Panc1 (cell line): ENCODE data around the gene BEGAIN. TPM values are rescaled to one million over a fixed set of nuclear protein-coding genes. Genes with fewer than 3 reads are reported as not detected.

Source experiments
- ATAC-seq: fragments of 200-7000 bp; cut with Tn5 transposase; 2 replicates; pipeline ENCODE4 v1.9.1; 2020; ENCODE audit warnings: mild to moderate bottlenecking, moderate library complexity
- BruUV-seq: library from RNA; stranded (reverse); fragments of 400-500 nt; replicated peaks from 2 replicates; lab custom pipeline; 2021; lab: Mats Ljungman, UMichigan
- CTCF ChIA-PET: fragments of 300-600 bp; sonication (Branson Sonifier 250); formaldehyde crosslinking; loops from one replicate; lab custom pipeline; 2022; ENCODE audit warnings: antibody characterized with exemption; lab: Charles Lee
- POLR2A ChIA-PET: fragments of 300-600 bp; sonication (Branson Sonifier 250); formaldehyde crosslinking; loops from one replicate; lab custom pipeline; 2022; ENCODE audit warnings: antibody characterized with exemption; lab: Charles Lee
- DNase-seq: peaks from one replicate; pipeline ENCODE4 v3.0.0-alpha.2; 2010; ENCODE audit warnings: low read depth, low spot score
- H3K27ac ChIP-seq: 2 replicates; pipeline ENCODE4 v1.5.1; 2011; ENCODE audit warnings: mild to moderate bottlenecking, low read length, inconsistent platforms
- H3K27me3 ChIP-seq: fragments of 200-500 bp; sonication (Bioruptor generic); 2 replicates; pipeline ENCODE4 v1.6.0; 2014; ENCODE audit warnings: low read length, inconsistent platforms; ENCODE audit not compliant: control insufficient read depth, insufficient read depth
- H3K36me3 ChIP-seq: fragments of 200-500 bp; sonication (Bioruptor generic); 2 replicates; pipeline ENCODE4 v1.5.1; 2014; ENCODE audit warnings: inconsistent platforms, mild to moderate bottlenecking, low read length, moderate library complexity; ENCODE audit not compliant: control insufficient read depth, insufficient read depth
- H3K4me1 ChIP-seq: 2 replicates; pipeline ENCODE4 v1.5.1; 2011; ENCODE audit warnings: inconsistent platforms, mild to moderate bottlenecking, low read length, moderate library complexity; ENCODE audit not compliant: control insufficient read depth, insufficient read depth
- H3K4me3 ChIP-seq, 2 experiments: 2 replicates each; pipeline ENCODE4 v1.5.1; 2011 to 2012; ENCODE audit warnings: low read depth in 2 of 2, low read length in 2 of 2, mild to moderate bottlenecking in 2 of 2, inconsistent platforms in 1 of 2, moderate library complexity in 1 of 2
- H3K9me3 ChIP-seq: fragments of 200-500 bp; sonication (Bioruptor generic); 2 replicates; pipeline ENCODE4 v1.5.1; 2014; ENCODE audit warnings: low read depth, mild to moderate bottlenecking, inconsistent platforms, low read length, moderate library complexity; ENCODE audit not compliant: control insufficient read depth, insufficient read depth
- POLR2AphosphoS5 ChIP-seq: IDR thresholded peaks from 2 replicates; pipeline ENCODE4 v1.6.1; 2012; ENCODE audit warnings: mild to moderate bottlenecking, low read depth, low read length, moderate library complexity
- REST ChIP-seq, 2 experiments: IDR thresholded peaks; 2 replicates each; pipeline ENCODE4 v1.6.1; 2011 to 2012; ENCODE audit warnings: low read depth in 2 of 2, control low read depth in 1 of 2, low read length in 1 of 2, mild to moderate bottlenecking in 1 of 2, moderate library complexity in 1 of 2; ENCODE audit not compliant: insufficient read depth in 1 of 2
- SIN3A ChIP-seq: IDR thresholded peaks from 2 replicates; pipeline ENCODE4 v1.6.1; 2012; ENCODE audit warnings: low read depth, mild to moderate bottlenecking, low read length, moderate library complexity, borderline replicate concordance; ENCODE audit not compliant: insufficient read depth
- TCF7L2 ChIP-seq: IDR thresholded peaks from 2 replicates; pipeline ENCODE4 v1.6.1; 2011; ENCODE audit warnings: mild to moderate bottlenecking, low read depth, low read length, inconsistent platforms
- in situ Hi-C: cut with HindIII; loops from 2 replicates; pipeline ENCODE4 v1.10.0; 2016; ENCODE audit warnings: low sequenced_read_pairs, low pct_unique_long_range_greater_than_20kb
- intact Hi-C: fragments of 100-400 bp; cut with micrococcal nuclease; formaldehyde crosslinking; loops from one replicate; pipeline ENCODE4 v1.10.0; 2022; ENCODE audit not compliant: unreplicated experiment
- total RNA-seq: library from RNA; stranded (reverse); gene quantifications from one replicate; pipeline ENCODE4 v1.2.1, GENCODE V29; 2021; ENCODE audit not compliant: unreplicated experiment
- TF ChIP-seq, protein P1 (sequence below): fragments of 450-650 bp; IDR thresholded peaks from 2 replicates; pipeline ENCODE4 v1.5.1; 2017; ENCODE audit warnings: mild to moderate bottlenecking

Gene BEGAIN
- total RNA-seq, 1 experiment from 2014 or later, result 26.5 TPM

GRCh38 chr14:100494645-100495044 lies 92.6 kb downstream of the BEGAIN start:
- intact Hi-C loops, result no loop called here
- H3K9me3 ChIP-seq, result peaks cover 6% of the 10 kb centered on the region; the same call in 1 of the 2 replicates
- ATAC-seq, result peak; percentile 89

GRCh38 chr14:100490252-100490651 lies 97.0 kb downstream of the BEGAIN start:
- in situ Hi-C loops, result no loop called here
- H3K4me3 ChIP-seq, result no peak overlapping the region
- no peak overlapping the region for H3K27ac ChIP-seq
- BruUV-seq, result no TSS peak
- DNase-seq (no peak), ATAC-seq (no peak)
- no peak for TF ChIP-seq SIN3A
- TF ChIP-seq, protein P1, sequence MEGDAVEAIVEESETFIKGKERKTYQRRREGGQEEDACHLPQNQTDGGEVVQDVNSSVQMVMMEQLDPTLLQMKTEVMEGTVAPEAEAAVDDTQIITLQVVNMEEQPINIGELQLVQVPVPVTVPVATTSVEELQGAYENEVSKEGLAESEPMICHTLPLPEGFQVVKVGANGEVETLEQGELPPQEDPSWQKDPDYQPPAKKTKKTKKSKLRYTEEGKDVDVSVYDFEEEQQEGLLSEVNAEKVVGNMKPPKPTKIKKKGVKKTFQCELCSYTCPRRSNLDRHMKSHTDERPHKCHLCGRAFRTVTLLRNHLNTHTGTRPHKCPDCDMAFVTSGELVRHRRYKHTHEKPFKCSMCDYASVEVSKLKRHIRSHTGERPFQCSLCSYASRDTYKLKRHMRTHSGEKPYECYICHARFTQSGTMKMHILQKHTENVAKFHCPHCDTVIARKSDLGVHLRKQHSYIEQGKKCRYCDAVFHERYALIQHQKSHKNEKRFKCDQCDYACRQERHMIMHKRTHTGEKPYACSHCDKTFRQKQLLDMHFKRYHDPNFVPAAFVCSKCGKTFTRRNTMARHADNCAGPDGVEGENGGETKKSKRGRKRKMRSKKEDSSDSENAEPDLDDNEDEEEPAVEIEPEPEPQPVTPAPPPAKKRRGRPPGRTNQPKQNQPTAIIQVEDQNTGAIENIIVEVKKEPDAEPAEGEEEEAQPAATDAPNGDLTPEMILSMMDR, result no peak
- peaks cover 2% of the 10 kb centered on the region; the same call in 1 of the 2 replicates for H3K4me1 ChIP-seq
- intact Hi-C loops, result no loop called here
- H3K36me3 ChIP-seq, result no peaks in the 10 kb centered on the region
- ChIA-PET CTCF (no interaction called here), POLR2A (no interaction called here)
- H3K9me3 ChIP-seq, result no peaks in the 10 kb centered on the region; the same call in 1 of the 2 replicates
- H3K27me3 ChIP-seq, result no peaks in the 10 kb centered on the region

More at GRCh38 chr14:100494645-100495044, 92.6 kb downstream of the BEGAIN start:
- Histone ChIP-seq H3K4me1 (peaks cover 4% of the 10 kb centered on the region; the same call in 1 of the 2 replicates), H3K36me3 (no peaks in the 10 kb centered on the region), H3K4me3 (no peak overlapping the region), H3K27me3 (no peaks in the 10 kb centered on the region), H3K27ac (peak overlapping the region; percentile 75)
- TF ChIP-seq TCF7L2 (no peak), REST (IDR thresholded peaks at IDR 0.05; ENCODE audit: insufficient read depth in 1 of 2, low read depth in 2 of 2, low read length in 1 of 2) (no peak), SIN3A (no peak), POLR2AphosphoS5 (no peak)
- TF ChIP-seq, protein P1, result no peak
- in situ Hi-C loops, result no loop called here
- no TSS peak for BruUV-seq
- ChIA-PET POLR2A (interaction anchor here (1.3 kb wide), 1 partner anchor 17 kb away, joined by 4 read pairs; no protein-coding TSS in a partner anchor), CTCF (no interaction called here)
- no peak for DNase-seq
